Loucy (cell line): ENCODE measurements around the gene STRN3.

ENCODE experiments used
- H2AFZ ChIP-seq: fragments of 200-600 bp; sonication (generic); 2 replicates; pipeline ENCODE4 v1.6.0; 2016; ENCODE audit warnings: antibody characterized with exemption, mild to moderate bottlenecking, low read length, moderate library complexity
- H3F3A ChIP-seq: fragments of 200-600 bp; 2 replicates; pipeline ENCODE4 v1.6.0; 2016; ENCODE audit warnings: antibody characterized with exemption, low read depth, mild to moderate bottlenecking
- H3K27me3 ChIP-seq: fragments of 200-600 bp; sonication (generic); 2 replicates; pipeline ENCODE4 v1.6.1; 2014; ENCODE audit warnings: low read length, mild to moderate bottlenecking; ENCODE audit not compliant: insufficient read depth, poor library complexity, severe bottlenecking
- H3K36me3 ChIP-seq: fragments of 200-600 bp; sonication (generic); 2 replicates; pipeline ENCODE4 v1.6.1; 2016; ENCODE audit warnings: low read length; ENCODE audit not compliant: insufficient read depth
- H3K4me1 ChIP-seq: fragments of 200-600 bp; sonication (generic); 2 replicates; pipeline ENCODE4 v1.5.1; 2014; ENCODE audit warnings: low read length, mild to moderate bottlenecking; ENCODE audit not compliant: insufficient read depth, poor library complexity, severe bottlenecking
- H3K4me2 ChIP-seq: fragments of 200-600 bp; sonication (generic); 2 replicates; pipeline ENCODE4 v1.6.0; 2014; ENCODE audit warnings: antibody characterized with exemption, low read length, low read depth, mild to moderate bottlenecking; ENCODE audit not compliant: poor library complexity, severe bottlenecking
- H3K4me3 ChIP-seq: fragments of 200-600 bp; sonication (generic); 2 replicates; pipeline ENCODE4 v1.5.1; 2014; ENCODE audit warnings: low read length, mild to moderate bottlenecking, mixed read lengths; ENCODE audit not compliant: poor library complexity, severe bottlenecking
- H3K79me2 ChIP-seq: fragments of 200-600 bp; sonication (generic); 2 replicates; pipeline ENCODE4 v1.6.1; 2014; ENCODE audit warnings: low read length; ENCODE audit not compliant: insufficient read depth
- H3K9ac ChIP-seq: fragments of 200-600 bp; sonication (generic); 2 replicates; pipeline ENCODE4 v1.6.0; 2014; ENCODE audit warnings: mild to moderate bottlenecking, low read depth, low read length, moderate library complexity; ENCODE audit not compliant: poor library complexity, severe bottlenecking
- H3K9me2 ChIP-seq: fragments of 200-600 bp; sonication (generic); replicated peaks from 2 replicates; pipeline ENCODE4 v1.6.1; 2016; ENCODE audit warnings: low read depth, low read length, mixed read lengths
- H3K9me3 ChIP-seq: fragments of 200-600 bp; sonication (generic); 2 replicates; pipeline ENCODE4 v1.6.1; 2014; ENCODE audit warnings: mild to moderate bottlenecking, antibody characterized with exemption, low read length, low read depth; ENCODE audit not compliant: insufficient read depth
- H4K20me1 ChIP-seq: fragments of 200-600 bp; sonication (generic); 2 replicates; pipeline ENCODE4 v1.6.0; 2014; ENCODE audit warnings: antibody characterized with exemption, low read length, mild to moderate bottlenecking; ENCODE audit not compliant: insufficient read depth, poor library complexity, severe bottlenecking
- EZH2phosphoT487 ChIP-seq: fragments of 200-600 bp; IDR thresholded peaks from 2 replicates; pipeline ENCODE4 v1.6.1; 2018; ENCODE audit warnings: antibody characterized with exemption, mild to moderate bottlenecking, moderate library complexity, borderline replicate concordance
- TF ChIP-seq, protein P1 (sequence below): fragments of 200-600 bp; sonication (generic); conservative IDR thresholded peaks from 2 replicates; pipeline ENCODE4 v1.5.1; 2014; ENCODE audit warnings: mild to moderate bottlenecking, antibody characterized with exemption, low read length

Gene STRN3

DNA sequence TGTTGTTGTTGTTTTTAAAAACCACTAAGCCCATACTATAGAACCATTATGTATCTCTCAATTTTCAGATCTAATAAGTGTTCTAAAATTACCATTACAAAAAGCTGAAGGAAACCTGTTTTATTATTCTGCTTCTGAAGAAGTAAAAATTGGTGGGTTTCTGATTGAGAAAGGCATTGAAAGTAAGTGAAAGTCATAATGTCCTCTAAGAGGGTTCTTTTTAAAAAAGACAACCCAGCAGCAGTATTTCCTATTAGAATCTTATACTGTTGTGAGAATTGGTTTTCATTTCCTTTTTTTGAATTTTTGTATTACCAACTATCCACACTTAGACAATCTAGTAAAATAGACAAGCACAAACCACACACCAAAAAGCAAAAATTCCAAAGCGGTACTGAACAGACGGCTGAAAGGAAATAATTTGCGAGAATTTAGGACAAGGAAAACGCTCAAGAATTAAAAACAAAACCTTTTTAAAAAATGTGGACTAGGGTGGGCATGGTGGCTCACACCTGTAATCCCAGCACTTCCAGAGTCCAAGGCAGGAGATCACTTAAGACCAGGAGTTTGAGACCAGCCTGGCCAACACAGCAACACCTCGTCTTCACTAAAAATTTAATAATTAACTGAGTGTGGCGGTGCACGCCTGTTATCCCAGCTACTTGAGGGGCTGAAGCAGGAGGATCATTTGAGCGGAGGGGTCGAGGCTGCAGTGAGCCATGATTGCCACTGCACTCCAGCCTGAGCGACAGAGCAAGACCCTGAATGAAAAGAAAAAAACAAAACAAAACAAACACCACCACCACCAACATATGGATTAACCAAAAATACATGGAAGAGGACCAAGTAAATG is 67.4 kb downstream of the STRN3 start:
- Histone ChIP-seq H3K9me2 (no peaks in the 10 kb centered on the region), H3K9ac (no peak overlapping the region), H3K27me3 (no peaks in the 10 kb centered on the region), H3K4me1 (no peaks in the 10 kb centered on the region), H3F3A (no peaks in the 10 kb centered on the region), H3K9me3 (no peaks in the 10 kb centered on the region), H2AFZ (no peak overlapping the region), H3K79me2 (peaks cover 76% of the 10 kb centered on the region), H4K20me1 (peaks cover 57% of the 10 kb centered on the region), H3K4me3 (no peak overlapping the region), H3K36me3 (peaks cover 20% of the 10 kb centered on the region; the same call in 1 of the 2 replicates), H3K4me2 (no peak overlapping the region)
- no peak for TF ChIP-seq EZH2phosphoT487
- TF ChIP-seq, protein P1, sequence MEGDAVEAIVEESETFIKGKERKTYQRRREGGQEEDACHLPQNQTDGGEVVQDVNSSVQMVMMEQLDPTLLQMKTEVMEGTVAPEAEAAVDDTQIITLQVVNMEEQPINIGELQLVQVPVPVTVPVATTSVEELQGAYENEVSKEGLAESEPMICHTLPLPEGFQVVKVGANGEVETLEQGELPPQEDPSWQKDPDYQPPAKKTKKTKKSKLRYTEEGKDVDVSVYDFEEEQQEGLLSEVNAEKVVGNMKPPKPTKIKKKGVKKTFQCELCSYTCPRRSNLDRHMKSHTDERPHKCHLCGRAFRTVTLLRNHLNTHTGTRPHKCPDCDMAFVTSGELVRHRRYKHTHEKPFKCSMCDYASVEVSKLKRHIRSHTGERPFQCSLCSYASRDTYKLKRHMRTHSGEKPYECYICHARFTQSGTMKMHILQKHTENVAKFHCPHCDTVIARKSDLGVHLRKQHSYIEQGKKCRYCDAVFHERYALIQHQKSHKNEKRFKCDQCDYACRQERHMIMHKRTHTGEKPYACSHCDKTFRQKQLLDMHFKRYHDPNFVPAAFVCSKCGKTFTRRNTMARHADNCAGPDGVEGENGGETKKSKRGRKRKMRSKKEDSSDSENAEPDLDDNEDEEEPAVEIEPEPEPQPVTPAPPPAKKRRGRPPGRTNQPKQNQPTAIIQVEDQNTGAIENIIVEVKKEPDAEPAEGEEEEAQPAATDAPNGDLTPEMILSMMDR: no peak

DNA sequence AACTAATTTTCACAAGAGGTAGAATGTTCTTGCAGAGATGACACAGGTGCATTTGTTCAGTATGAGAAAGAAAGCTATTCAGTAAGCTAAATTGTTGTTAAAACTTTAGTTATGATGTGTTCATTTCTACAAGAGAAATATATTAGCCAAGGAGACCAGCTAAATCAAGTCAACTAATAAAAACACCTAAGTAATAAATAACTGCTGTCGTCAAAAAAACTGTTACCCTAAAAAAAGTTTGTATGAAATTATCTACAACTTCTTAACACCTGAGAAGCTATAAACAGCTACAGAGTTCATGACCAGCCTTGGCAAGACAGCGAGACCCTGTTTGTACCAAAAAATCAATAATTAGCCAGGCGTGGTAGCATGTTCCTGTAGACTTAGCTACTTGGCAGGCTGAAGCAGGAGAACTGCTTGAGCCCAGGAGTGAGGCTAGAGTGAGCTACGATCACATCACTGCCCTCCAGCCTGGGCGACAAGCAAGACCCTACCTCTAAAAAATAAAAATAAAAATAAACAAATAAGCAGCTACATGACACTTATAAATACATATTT is 68.3 kb downstream of the STRN3 start:
- Histone ChIP-seq H3K4me3 (no peak overlapping the region), H3F3A (no peaks in the 10 kb centered on the region), H3K4me1 (no peaks in the 10 kb centered on the region), H3K9me3 (no peaks in the 10 kb centered on the region), H3K36me3 (peaks cover 27% of the 10 kb centered on the region; the same call in 1 of the 2 replicates), H3K4me2 (no peak overlapping the region), H3K27me3 (no peaks in the 10 kb centered on the region), H3K9me2 (no peaks in the 10 kb centered on the region), H4K20me1 (peaks cover 52% of the 10 kb centered on the region), H3K79me2 (peaks cover 67% of the 10 kb centered on the region), H2AFZ (no peak overlapping the region), H3K9ac (no peak overlapping the region)
- no peak for TF ChIP-seq EZH2phosphoT487
- TF ChIP-seq, protein P1: no peak

DNA sequence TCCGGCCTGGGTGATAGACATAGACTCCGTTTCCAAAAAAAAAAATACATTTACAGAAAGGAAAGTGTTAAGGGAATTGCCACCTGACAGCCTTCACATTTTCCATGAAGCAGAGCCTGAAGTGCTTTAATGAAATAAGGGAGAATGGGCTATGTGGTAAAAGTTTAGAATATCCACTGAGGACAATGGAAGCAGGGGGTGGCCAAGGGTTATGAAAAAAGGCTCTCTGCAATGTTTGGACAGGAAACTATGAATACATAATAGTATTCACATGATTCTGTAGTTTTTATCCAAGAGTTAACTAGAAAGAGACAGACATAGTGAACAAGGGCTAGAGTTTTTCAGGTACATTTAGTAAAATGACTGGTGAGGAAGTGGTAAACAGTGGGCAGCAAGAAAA is 76.5 kb downstream of the STRN3 start:
- no peak overlapping the region for H3K9ac ChIP-seq
- no peak overlapping the region for H3K4me2 ChIP-seq
- H3K9me2 ChIP-seq: no peaks in the 10 kb centered on the region
- H2AFZ ChIP-seq: no peak overlapping the region
- H3K4me3 ChIP-seq: no peak overlapping the region
- H4K20me1 ChIP-seq: peaks cover 4% of the 10 kb centered on the region
- peaks cover 80% of the 10 kb centered on the region for H3K36me3 ChIP-seq
- H3K4me1 ChIP-seq: no peaks in the 10 kb centered on the region
- no peak for TF ChIP-seq EZH2phosphoT487
- TF ChIP-seq, protein P1: no peak
- H3K79me2 ChIP-seq: no peaks in the 10 kb centered on the region; the same call in 1 of the 2 replicates
- H3K27me3 ChIP-seq: no peaks in the 10 kb centered on the region
- no peaks in the 10 kb centered on the region for H3F3A ChIP-seq
- H3K9me3 ChIP-seq: no peaks in the 10 kb centered on the region
